Testis (tissue), 3 donors: ENCODE data around the gene EMP1. TPM values are rescaled to one million over a fixed set of nuclear protein-coding genes. Genes with fewer than 3 reads are reported as not detected.

ENCODE experiments used
- DNase-seq: peaks from one replicate; pipeline ENCODE4 v3.0.0-alpha.2; 2019
- H3K27ac ChIP-seq, 2 donors: fragments of 200-600 bp; sonication (generic); one replicate each; pipeline ENCODE4 v1.5.1; 2019
- H3K27me3 ChIP-seq: fragments of 200-600 bp; sonication (generic); one replicate; pipeline ENCODE4 v1.5.1; 2019
- H3K36me3 ChIP-seq: fragments of 200-600 bp; sonication (generic); one replicate; pipeline ENCODE4 v1.5.1; 2017; ENCODE audit warnings: low read depth; ENCODE audit errors: missing control alignments
- H3K4me1 ChIP-seq: fragments of 200-600 bp; sonication (generic); one replicate; pipeline ENCODE4 v1.5.1; 2019
- H3K4me3 ChIP-seq, 2 donors: fragments of 200-600 bp; sonication (generic); one replicate each; pipeline ENCODE4 v1.5.1; 2017 to 2019
- H3K9me3 ChIP-seq: fragments of 200-600 bp; sonication (generic); one replicate; pipeline ENCODE4 v1.5.1; 2017
- POLR2A ChIP-seq: fragments of 450-650 bp; IDR thresholded peaks from one replicate; pipeline ENCODE4 v1.6.1; 2017; ENCODE audit warnings: antibody characterized with exemption, mild to moderate bottlenecking, moderate library complexity
- whole genome bisulfite sequencing, 2 donors: methylation state at CpG; one replicate each; pipeline ENCODE4 v1.1.5; 2018; 5-methylcytosine and 5-hydroxymethylcytosine counted together
- intact Hi-C: fragments of 100-400 bp; cut with DNase I; formaldehyde crosslinking; loops from one replicate; pipeline ENCODE4 v1.15.1; 2023; ENCODE audit warnings: low total_unique reads
- polyA plus RNA-seq: library from polyadenylated mRNA; stranded (reverse); fragments of 350-450 nt; fragmentation: Illumina TruSeq; extraction: RNeasy Lipid Tissue Mini Kit (QIAGEN cat#74804); gene quantifications from one replicate; pipeline ENCODE4 v1.2.3, GENCODE V29; 2014; ENCODE audit warnings: low read depth, low replicate concordance; ENCODE audit not compliant: insufficient read depth
- total RNA-seq, 2 donors: library from RNA; depleted of rRNA; stranded (reverse); fragments of >200 nt; gene quantifications; one replicate each; pipeline ENCODE4 v1.2.3, GENCODE V29; 2016
- TF ChIP-seq, protein P1 (sequence below), 3 experiments: fragments of 450-650 bp in 2 of 3; fragments of 200-600 bp in 1 of 3; sonication (generic) in 1 of 3; IDR thresholded peaks; one replicate each; pipeline ENCODE4 v1.5.1; 2016 to 2019; ENCODE audit warnings: antibody characterized with exemption in 3 of 3, mild to moderate bottlenecking in 2 of 3, moderate library complexity in 1 of 3

The EMP1 gene
- total and polyA plus RNA-seq, 3 donors from 2014 or later = 14.1 to 59.4 (median 29.2) TPM

DNA sequence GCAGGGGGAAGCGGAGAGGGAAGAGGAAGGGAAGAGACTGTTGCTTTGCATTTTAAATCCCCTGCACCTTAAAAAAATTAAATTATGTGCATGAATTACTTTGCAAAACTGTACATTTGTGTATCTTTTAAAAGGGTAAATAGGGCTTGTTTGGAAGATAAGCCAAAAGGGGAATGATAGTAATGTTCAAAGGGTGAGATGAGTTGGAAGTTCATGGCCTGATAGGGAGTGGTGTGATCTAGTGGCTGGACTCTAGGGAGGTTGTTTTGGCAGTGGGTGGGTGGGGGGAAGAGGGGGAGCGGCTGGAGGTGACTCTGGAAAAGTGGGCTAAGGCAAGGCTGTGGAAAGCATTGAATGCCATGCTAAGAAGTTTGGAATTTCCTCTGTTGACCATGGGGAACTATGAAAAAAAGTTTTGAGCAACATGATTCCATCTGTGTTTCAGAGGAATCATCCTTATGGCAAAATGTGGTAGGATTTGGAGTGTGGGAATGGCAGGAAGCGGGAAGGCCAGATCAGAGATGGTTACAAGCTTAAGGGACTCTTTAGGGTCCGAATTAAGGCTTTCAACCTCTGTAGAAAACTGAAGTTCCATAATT, 25.5 kb upstream of the EMP1 start:
- no peak overlapping the region for H3K27ac ChIP-seq
- H3K4me3 ChIP-seq = no peak overlapping the region
- no peaks in the 10 kb centered on the region for H3K27me3 ChIP-seq
- TF ChIP-seq, protein P1, sequence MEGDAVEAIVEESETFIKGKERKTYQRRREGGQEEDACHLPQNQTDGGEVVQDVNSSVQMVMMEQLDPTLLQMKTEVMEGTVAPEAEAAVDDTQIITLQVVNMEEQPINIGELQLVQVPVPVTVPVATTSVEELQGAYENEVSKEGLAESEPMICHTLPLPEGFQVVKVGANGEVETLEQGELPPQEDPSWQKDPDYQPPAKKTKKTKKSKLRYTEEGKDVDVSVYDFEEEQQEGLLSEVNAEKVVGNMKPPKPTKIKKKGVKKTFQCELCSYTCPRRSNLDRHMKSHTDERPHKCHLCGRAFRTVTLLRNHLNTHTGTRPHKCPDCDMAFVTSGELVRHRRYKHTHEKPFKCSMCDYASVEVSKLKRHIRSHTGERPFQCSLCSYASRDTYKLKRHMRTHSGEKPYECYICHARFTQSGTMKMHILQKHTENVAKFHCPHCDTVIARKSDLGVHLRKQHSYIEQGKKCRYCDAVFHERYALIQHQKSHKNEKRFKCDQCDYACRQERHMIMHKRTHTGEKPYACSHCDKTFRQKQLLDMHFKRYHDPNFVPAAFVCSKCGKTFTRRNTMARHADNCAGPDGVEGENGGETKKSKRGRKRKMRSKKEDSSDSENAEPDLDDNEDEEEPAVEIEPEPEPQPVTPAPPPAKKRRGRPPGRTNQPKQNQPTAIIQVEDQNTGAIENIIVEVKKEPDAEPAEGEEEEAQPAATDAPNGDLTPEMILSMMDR (IDR thresholded peaks at IDR 0.05) = no peak
- TF ChIP-seq POLR2A = no peak
- no peak for DNase-seq
- no peaks in the 10 kb centered on the region for H3K4me1 ChIP-seq
- intact Hi-C loops = no loop called here
- 86 to 93% methylated on average over 4 of the region's 4 CpGs for WGBS, 2 donors
- H3K36me3 ChIP-seq = no peaks in the 10 kb centered on the region
- H3K9me3 ChIP-seq = no peaks in the 10 kb centered on the region

DNA sequence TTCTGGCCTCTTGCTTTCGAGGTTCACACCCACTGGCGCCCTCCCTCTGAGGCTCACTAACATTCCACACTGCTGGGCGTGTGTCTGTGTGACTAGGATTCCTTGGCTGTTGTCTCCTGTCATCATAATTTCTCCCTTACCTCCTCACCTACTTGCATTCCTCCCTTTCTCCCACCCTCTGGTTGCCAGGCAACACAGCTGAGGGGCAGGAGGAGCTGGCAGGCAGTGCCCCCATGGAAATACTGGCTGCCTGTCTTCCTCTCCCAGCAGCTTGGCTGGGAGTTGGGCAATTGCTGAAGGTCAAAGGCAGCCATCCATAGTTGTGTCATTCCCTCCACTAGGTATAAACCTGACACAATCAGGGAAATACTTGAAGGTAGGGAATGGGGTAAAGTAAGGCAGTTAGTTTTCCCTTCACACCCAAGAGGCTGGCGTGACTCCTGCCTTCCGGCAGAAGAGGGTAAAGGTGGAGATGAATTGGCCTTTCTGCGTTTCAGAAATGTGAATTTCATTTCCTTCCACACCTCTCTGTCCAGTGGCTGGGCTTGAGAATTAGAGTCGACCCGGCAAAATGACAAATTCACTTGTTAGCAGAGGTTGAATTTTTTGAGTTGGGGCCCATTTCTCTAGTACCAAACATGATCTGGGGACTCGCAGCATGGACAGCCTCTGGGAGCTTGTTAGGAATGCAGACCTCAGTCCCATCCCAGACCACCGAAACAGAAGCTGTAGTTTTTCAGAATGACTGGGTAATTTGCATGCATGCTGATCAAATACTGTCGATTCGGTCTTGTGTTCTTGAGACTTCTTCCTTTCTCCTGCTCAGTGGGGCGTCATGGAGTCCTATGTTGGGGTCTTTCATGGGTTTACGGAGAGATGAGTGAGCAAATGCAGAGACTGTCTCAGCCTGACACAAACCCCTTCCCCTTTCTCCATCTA, 24.3 kb upstream of the EMP1 start:
- H3K4me1 ChIP-seq = no peaks in the 10 kb centered on the region
- H3K27ac ChIP-seq = no peak overlapping the region
- H3K36me3 ChIP-seq = no peaks in the 10 kb centered on the region
- intact Hi-C loops = no loop called here
- no peak overlapping the region for H3K4me3 ChIP-seq
- WGBS, 2 donors = 85 to 91% methylated on average over 13 to 14 of the region's 14 CpGs
- no peaks in the 10 kb centered on the region for H3K27me3 ChIP-seq
- H3K9me3 ChIP-seq = no peaks in the 10 kb centered on the region
- TF ChIP-seq, protein P1 (IDR thresholded peaks at IDR 0.05) = no peak
- TF ChIP-seq POLR2A = no peak
- no peak for DNase-seq

DNA sequence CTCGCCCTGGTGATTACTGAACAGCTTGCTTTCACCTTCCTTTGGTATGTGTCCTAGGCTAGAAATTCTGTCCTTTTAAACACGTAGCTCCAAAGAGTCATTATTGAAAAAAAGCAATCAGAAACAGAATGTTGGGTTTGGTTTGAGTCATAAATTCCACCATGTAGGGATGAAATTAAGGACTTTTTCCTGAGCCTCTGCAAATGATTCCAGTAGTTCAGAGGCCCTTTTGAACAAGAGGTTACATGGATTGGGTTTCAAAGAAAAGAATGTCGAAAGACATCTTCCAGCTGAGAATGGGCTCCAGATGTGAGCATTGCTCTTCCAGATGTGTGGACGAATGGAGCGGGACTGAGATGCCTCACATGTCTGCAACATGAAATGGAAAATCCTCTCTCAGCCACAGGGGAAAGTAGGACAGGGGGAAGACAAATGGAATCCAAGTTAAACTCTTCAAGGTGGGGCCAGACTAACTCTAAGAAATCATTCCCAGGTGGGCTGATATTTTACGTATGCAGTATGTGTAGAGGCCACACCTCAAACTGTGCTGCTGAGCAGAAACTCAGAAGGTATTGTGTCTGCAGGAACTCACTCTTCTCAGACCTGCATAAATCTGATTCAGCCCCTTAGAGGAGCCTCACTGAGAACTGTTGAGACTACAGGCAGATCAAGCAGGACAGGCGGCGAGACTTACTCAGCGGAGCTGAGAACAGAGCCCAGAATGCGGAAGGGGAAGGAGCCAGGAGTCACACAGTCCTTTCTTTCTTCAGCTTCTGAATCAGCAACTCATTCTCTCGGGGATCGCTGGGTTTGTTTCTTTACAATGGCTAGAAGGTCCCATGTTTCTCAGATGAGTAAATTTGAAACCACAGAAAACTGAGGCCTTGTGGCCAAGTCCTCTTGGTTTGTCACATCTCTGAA, 23.3 kb upstream of the EMP1 start:
- WGBS, 2 donors = 64 to 67% methylated on average over 12 of the region's 12 CpGs
- DNase-seq = peak; percentile 56
- H3K27me3 ChIP-seq = no peaks in the 10 kb centered on the region
- peak overlapping the region; percentile 14 to 40 for H3K27ac ChIP-seq
- no peaks in the 10 kb centered on the region for H3K9me3 ChIP-seq
- TF ChIP-seq, protein P1 (IDR thresholded peaks at IDR 0.05) = no peak
- no peak for TF ChIP-seq POLR2A
- H3K36me3 ChIP-seq = no peaks in the 10 kb centered on the region
- H3K4me1 ChIP-seq = no peaks in the 10 kb centered on the region
- intact Hi-C loops = no loop called here
- H3K4me3 ChIP-seq = no peak overlapping the region

DNA sequence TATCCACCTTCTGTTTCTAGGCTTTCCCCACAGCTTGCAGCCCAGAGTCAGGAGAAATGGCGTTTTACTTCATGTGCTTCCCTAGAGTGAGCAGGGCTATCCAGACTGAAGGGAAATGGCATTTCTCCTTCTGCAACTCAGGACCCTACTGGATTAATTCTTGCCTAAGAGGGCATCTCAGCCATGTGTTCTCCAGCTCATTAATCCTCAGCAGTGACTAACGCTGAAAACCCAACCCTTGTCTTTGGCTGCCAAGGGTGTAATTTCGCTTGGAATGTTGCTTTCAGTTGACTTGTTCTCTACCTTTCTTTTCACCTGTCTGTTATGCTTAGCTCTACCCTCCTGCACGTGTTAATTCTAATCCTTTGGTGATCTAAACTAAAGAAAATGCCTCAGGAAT, 21.0 kb upstream of the EMP1 start:
- intact Hi-C loops = no loop called here
- Histone ChIP-seq H3K27ac (no peak overlapping the region), H3K36me3 (no peaks in the 10 kb centered on the region), H3K4me3 (no peak overlapping the region), H3K27me3 (no peaks in the 10 kb centered on the region), H3K4me1 (peaks cover 16% of the 10 kb centered on the region), H3K9me3 (no peaks in the 10 kb centered on the region)
- TF ChIP-seq POLR2A = no peak
- TF ChIP-seq, protein P1 (IDR thresholded peaks at IDR 0.05) = no peak
- no peak for DNase-seq
- 87 to 91% methylated on average over 4 of the region's 4 CpGs for WGBS, 2 donors
